ENCODE measurements around the gene TMEM213. TPM values are rescaled to one million over a fixed set of nuclear protein-coding genes. Genes with fewer than 3 reads are reported as not detected.

TMEM213 gene
- polyA plus RNA-seq, 1 donor (not counting 4 experiments of a cell fraction or from before 2014, with no cell fraction given): not detected

GRCh38 chr7:138773817-138774216, 24.0 kb upstream of the TMEM213 start:
- no peak overlapping the region for H3K9ac ChIP-seq (ENCODE audit: control insufficient read depth, extremely low read depth, insufficient read depth, low read length)
- H3K36me3 ChIP-seq (ENCODE audit: control insufficient read depth in 2 of 2, extremely low read depth in 1 of 2, insufficient read depth in 2 of 2, low read length in 2 of 2): no peaks in the 10 kb centered on the region
- no peaks in the 10 kb centered on the region for H3K27me3 ChIP-seq (ENCODE audit: control insufficient read depth, extremely low read depth, insufficient read depth, low read length)
- H3K9me1 ChIP-seq (ENCODE audit: control insufficient read depth, extremely low read depth, insufficient read depth, low read length): no peaks in the 10 kb centered on the region
- H3K4me1 ChIP-seq (ENCODE audit: control insufficient read depth, extremely low read depth, insufficient read depth, low read length): no peaks in the 10 kb centered on the region
- FAIRE-seq (no peak), DNase-seq (ENCODE audit: low read depth, low spot score) (no peak)
- TF ChIP-seq EZH2 (IDR thresholded peaks at IDR 0.05; ENCODE audit: low read length) (no peak), CTCF (optimal IDR thresholded peaks at IDR 0.05 in 1 of 3, IDR thresholded peaks at IDR 0.05 in 1 of 3, conservative IDR thresholded peaks at IDR 0.05 in 1 of 3; ENCODE audit: extremely low read depth in 1 of 3, insufficient read depth in 2 of 3, low read length in 3 of 3) (no peak)
- H3K79me2 ChIP-seq (ENCODE audit: control insufficient read depth, insufficient read depth, low read length): no peaks in the 10 kb centered on the region
- no peak overlapping the region for H2AFZ ChIP-seq (ENCODE audit: control insufficient read depth, low read length)
- H3K4me3 ChIP-seq (ENCODE audit: control insufficient read depth in 2 of 3, extremely low read depth in 1 of 3, insufficient read depth in 2 of 3, low read depth in 1 of 3, low read length in 3 of 3): no peak overlapping the region
- dilution Hi-C loops (cut with MboI; ENCODE audit: extremely low pct_ligation_motif_present, low sequenced_read_pairs): no loop called here
- H3K4me2 ChIP-seq (ENCODE audit: control insufficient read depth, extremely low read depth, insufficient read depth, low read depth, low read length): no peak overlapping the region
- H3K9me3 ChIP-seq (ENCODE audit: control insufficient read depth, low read depth, low read length): no peaks in the 10 kb centered on the region
- no peak overlapping the region for H3K27ac ChIP-seq (ENCODE audit: control insufficient read depth, insufficient read depth, low read length)
- H4K20me1 ChIP-seq (ENCODE audit: control insufficient read depth, extremely low read depth, insufficient read depth, low read length): no peaks in the 10 kb centered on the region

- no peaks in the 10 kb centered on the region for H3K9me1 ChIP-seq (ENCODE audit: control insufficient read depth, extremely low read depth, insufficient read depth, low read length)
- no peak overlapping the region for H3K27ac ChIP-seq (ENCODE audit: control insufficient read depth, insufficient read depth, low read length)
- H3K79me2 ChIP-seq (ENCODE audit: control insufficient read depth, insufficient read depth, low read length): no peaks in the 10 kb centered on the region
- no peak overlapping the region for H2AFZ ChIP-seq (ENCODE audit: control insufficient read depth, low read length)
- H3K4me1 ChIP-seq (ENCODE audit: control insufficient read depth, extremely low read depth, insufficient read depth, low read length): no peaks in the 10 kb centered on the region
- no peak for TF ChIP-seq CTCF (optimal IDR thresholded peaks at IDR 0.05 in 1 of 3, IDR thresholded peaks at IDR 0.05 in 1 of 3, conservative IDR thresholded peaks at IDR 0.05 in 1 of 3; ENCODE audit: extremely low read depth in 1 of 3, insufficient read depth in 2 of 3, low read length in 3 of 3)
- no peak for TF ChIP-seq EZH2 (IDR thresholded peaks at IDR 0.05; ENCODE audit: low read length)
- no peaks in the 10 kb centered on the region for H3K27me3 ChIP-seq (ENCODE audit: control insufficient read depth, extremely low read depth, insufficient read depth, low read length)
- no peak overlapping the region for H3K9ac ChIP-seq (ENCODE audit: control insufficient read depth, extremely low read depth, insufficient read depth, low read length)
- H3K4me3 ChIP-seq (ENCODE audit: control insufficient read depth in 2 of 3, extremely low read depth in 1 of 3, insufficient read depth in 2 of 3, low read depth in 1 of 3, low read length in 3 of 3): no peak overlapping the region
- dilution Hi-C loops (cut with MboI; ENCODE audit: extremely low pct_ligation_motif_present, low sequenced_read_pairs): no loop called here
- no peak for FAIRE-seq
- no peaks in the 10 kb centered on the region for H4K20me1 ChIP-seq (ENCODE audit: control insufficient read depth, extremely low read depth, insufficient read depth, low read length)
- no peaks in the 10 kb centered on the region for H3K36me3 ChIP-seq (ENCODE audit: control insufficient read depth in 2 of 2, extremely low read depth in 1 of 2, insufficient read depth in 2 of 2, low read length in 2 of 2)
- DNase-seq (ENCODE audit: low read depth, low spot score): no peak
- no peak overlapping the region for H3K4me2 ChIP-seq (ENCODE audit: control insufficient read depth, extremely low read depth, insufficient read depth, low read depth, low read length)
- H3K9me3 ChIP-seq (ENCODE audit: control insufficient read depth, low read depth, low read length): no peaks in the 10 kb centered on the region
Measured at GRCh38 chr7:138776166-138776833, 21.5 kb upstream of the TMEM213 start.

Measured in keratinocyte (primary cell).